ENCODE results near the gene ZG16. TPM values are rescaled to one million over a fixed set of nuclear protein-coding genes. Genes with fewer than 3 reads are reported as not detected.
A peak's percentile ranks its signal among the peaks of the same experiment; 100 is the strongest.

The ZG16 gene
- total RNA-seq, 1 donor from 2014 or later, result not detected

DNA sequence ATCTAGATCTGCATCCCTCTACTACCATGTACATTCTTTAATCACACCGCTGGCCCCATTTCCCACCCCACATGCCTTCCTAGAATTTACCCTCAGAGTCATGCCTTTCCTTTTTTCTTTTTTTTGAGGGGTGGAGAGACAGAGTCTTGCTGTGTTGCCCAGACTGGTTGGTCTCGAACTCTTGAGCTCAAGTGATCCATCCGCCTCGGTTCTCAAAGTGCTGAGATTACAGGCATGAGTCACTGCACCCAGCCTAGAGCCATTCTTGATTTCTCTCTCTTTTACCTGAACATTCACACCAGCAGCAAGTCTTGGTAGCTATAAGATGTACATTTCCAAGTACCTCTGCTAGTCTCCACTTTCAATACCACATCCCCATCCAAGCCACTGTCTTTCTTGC lies 40.0 kb downstream of the ZG16 start:
- peaks cover 20% of the 10 kb centered on the region for H3K36me3 Mint-ChIP-seq (ENCODE audit: low read depth, unreplicated experiment)
- TF ChIP-seq, protein P1, sequence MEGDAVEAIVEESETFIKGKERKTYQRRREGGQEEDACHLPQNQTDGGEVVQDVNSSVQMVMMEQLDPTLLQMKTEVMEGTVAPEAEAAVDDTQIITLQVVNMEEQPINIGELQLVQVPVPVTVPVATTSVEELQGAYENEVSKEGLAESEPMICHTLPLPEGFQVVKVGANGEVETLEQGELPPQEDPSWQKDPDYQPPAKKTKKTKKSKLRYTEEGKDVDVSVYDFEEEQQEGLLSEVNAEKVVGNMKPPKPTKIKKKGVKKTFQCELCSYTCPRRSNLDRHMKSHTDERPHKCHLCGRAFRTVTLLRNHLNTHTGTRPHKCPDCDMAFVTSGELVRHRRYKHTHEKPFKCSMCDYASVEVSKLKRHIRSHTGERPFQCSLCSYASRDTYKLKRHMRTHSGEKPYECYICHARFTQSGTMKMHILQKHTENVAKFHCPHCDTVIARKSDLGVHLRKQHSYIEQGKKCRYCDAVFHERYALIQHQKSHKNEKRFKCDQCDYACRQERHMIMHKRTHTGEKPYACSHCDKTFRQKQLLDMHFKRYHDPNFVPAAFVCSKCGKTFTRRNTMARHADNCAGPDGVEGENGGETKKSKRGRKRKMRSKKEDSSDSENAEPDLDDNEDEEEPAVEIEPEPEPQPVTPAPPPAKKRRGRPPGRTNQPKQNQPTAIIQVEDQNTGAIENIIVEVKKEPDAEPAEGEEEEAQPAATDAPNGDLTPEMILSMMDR (IDR thresholded peaks at IDR 0.05; ENCODE audit: unreplicated experiment), result no peak
- H3K27me3 Mint-ChIP-seq (ENCODE audit: unreplicated experiment), result peaks cover 15% of the 10 kb centered on the region
- peak overlapping the region; percentile 75 for H3K4me3 Mint-ChIP-seq (ENCODE audit: unreplicated experiment)
- peaks cover 42% of the 10 kb centered on the region for H3K4me1 Mint-ChIP-seq (ENCODE audit: unreplicated experiment)
- H3K9me3 Mint-ChIP-seq (ENCODE audit: unreplicated experiment), result no peaks in the 10 kb centered on the region
- H3K27ac Mint-ChIP-seq (ENCODE audit: unreplicated experiment), result no peak overlapping the region
- DNase-seq (ENCODE audit: low spot score), result no peak

DNA sequence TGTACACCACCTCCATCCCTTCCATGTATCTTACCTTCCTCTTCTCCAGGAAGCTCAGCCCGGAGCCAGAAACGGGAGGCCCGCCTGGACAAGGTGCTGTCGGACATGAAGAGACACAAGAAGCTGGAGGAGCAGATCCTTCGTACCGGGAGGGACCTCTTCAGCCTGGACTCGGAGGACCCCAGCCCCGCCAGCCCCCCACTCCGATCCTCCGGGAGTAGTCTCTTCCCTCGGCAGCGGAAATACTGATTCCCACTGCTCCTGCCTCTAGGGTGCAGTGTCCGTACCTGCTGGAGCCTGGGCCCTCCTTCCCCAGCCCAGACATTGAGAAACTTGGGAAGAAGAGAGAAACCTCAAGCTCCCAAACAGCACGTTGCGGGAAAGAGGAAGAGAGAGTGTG lies 41.5 kb downstream of the ZG16 start:
- DNase-seq (ENCODE audit: low spot score), result no peak
- TF ChIP-seq, protein P1 (IDR thresholded peaks at IDR 0.05; ENCODE audit: unreplicated experiment), result no peak
- Mint-ChIP-seq H3K27me3 (ENCODE audit: unreplicated experiment) (peaks cover 8% of the 10 kb centered on the region), H3K36me3 (ENCODE audit: low read depth, unreplicated experiment) (peaks cover 20% of the 10 kb centered on the region), H3K4me1 (ENCODE audit: unreplicated experiment) (peaks cover 31% of the 10 kb centered on the region), H3K4me3 (ENCODE audit: unreplicated experiment) (peak overlapping the region; percentile 40), H3K9me3 (ENCODE audit: unreplicated experiment) (no peaks in the 10 kb centered on the region), H3K27ac (ENCODE audit: unreplicated experiment) (peak overlapping the region; percentile 36)

DNA sequence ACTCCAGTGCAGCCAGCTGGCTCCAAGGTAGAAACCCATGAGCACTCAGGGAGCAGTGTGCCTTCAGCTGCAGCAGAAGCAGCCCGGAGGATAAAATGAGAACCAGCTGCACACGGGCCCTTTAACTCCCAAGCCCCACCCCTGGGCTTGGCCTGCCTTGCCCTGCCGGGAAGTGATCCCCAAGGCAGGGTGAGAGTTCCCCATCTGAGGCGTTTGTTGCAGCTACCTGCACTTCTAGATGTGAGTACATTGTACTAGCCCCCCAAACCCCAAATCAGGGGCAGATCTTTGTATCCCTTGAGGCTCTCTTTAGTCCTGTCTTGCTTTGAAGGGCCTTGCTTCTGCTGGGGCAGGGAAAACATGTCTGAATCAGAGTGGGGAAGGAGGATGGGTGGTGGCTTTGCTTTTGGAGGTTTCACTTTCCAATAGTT lies 42.2 kb downstream of the ZG16 start, which contains the start of gene MVP:
Gene MVP, plus strand, starts transcription at position 192 of the 431 bp plus-strand sequence. CDS start 10,088 bp downstream, outside the sequence.
- Mint-ChIP-seq H3K27me3 (ENCODE audit: unreplicated experiment) (peaks cover 11% of the 10 kb centered on the region), H3K4me1 (ENCODE audit: unreplicated experiment) (peaks cover 27% of the 10 kb centered on the region), H3K9me3 (ENCODE audit: unreplicated experiment) (no peaks in the 10 kb centered on the region), H3K36me3 (ENCODE audit: low read depth, unreplicated experiment) (peaks cover 20% of the 10 kb centered on the region), H3K27ac (ENCODE audit: unreplicated experiment) (peak within 1 kb of the TSS; percentile 36), H3K4me3 (ENCODE audit: unreplicated experiment) (peak within 1 kb of the TSS; percentile 68)
- no peak for DNase-seq (ENCODE audit: low spot score)
- TF ChIP-seq, protein P1 (IDR thresholded peaks at IDR 0.05; ENCODE audit: unreplicated experiment), result no peak

DNA sequence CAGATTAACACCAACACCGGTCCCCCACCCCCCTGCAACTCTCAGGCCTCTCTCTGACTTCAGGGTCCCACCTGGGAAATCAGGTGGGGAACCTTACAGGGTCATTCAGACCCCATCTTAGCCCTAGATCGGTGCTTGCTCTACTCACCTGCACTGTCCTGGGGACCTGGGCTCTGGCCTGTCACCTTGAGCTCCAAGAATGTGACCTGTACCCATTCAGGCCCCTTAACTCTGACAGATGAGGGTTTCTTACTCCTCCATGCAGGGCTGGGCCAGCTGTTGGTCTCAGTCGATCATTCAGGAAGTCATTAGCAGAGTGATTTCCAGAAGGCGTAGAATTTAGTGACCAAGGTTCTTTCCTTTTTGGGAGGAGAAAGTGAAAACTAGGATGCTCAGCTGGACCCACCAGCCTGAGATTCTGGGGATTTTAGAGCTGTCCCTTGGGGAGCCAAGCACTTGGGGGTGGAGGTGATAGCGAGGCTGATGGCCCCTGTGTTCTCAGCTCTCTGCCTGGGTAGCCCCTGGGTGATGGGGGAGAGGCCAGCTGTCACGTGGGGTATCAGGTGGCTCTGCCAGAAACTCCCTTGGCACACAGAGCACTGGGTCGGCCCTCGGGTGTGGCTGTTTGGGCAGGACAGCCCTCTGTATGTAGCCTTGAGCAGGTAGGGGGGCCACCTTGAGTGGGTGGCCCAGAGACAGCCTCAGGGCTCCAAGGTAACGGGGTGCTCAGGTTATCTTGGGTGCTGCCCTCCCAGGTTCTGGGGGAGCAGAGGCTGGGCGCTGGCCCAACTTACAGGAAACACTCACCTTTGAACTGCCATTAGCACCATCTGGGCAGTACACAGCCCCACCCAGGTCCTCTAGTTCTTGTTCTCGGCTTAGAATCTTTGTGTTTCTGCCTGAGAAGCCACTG lies 42.9 kb downstream of the ZG16 start:
- DNase-seq (ENCODE audit: low spot score), result no peak
- Mint-ChIP-seq H3K9me3 (ENCODE audit: unreplicated experiment) (no peaks in the 10 kb centered on the region), H3K36me3 (ENCODE audit: low read depth, unreplicated experiment) (peaks cover 20% of the 10 kb centered on the region), H3K27me3 (ENCODE audit: unreplicated experiment) (peaks cover 10% of the 10 kb centered on the region), H3K4me1 (ENCODE audit: unreplicated experiment) (peaks cover 26% of the 10 kb centered on the region), H3K27ac (ENCODE audit: unreplicated experiment) (no peak overlapping the region), H3K4me3 (ENCODE audit: unreplicated experiment) (no peak overlapping the region)
- TF ChIP-seq, protein P1 (IDR thresholded peaks at IDR 0.05; ENCODE audit: unreplicated experiment), result no peak

DNA sequence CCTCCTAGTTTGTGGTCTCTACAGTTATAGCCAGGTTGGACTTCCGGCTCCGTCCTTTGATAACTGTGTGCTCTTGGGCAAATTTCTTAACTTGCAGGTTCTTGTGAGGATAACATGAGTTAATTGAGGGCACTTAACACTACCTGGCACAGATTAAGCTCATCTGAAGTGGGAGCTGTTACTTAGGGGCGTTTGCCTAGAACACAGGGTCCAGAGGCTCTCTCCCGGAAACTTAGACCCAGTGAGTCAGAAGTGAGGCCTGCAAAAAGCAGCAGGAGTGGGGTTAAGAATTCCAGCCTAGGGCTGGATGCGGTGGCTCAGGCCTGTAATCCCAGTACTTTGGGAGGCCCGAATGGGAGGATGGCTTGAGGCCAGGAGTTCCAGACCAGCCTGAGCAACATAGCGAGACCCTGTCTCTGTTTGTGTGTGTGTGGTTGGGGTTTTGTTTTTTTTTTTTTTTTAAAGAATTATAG lies 43.6 kb downstream of the ZG16 start:
- peaks cover 20% of the 10 kb centered on the region for H3K36me3 Mint-ChIP-seq (ENCODE audit: low read depth, unreplicated experiment)
- no peak for DNase-seq (ENCODE audit: low spot score)
- no peak overlapping the region for H3K4me3 Mint-ChIP-seq (ENCODE audit: unreplicated experiment)
- H3K27me3 Mint-ChIP-seq (ENCODE audit: unreplicated experiment), result peaks cover 9% of the 10 kb centered on the region
- H3K9me3 Mint-ChIP-seq (ENCODE audit: unreplicated experiment), result no peaks in the 10 kb centered on the region
- H3K27ac Mint-ChIP-seq (ENCODE audit: unreplicated experiment), result no peak overlapping the region
- peaks cover 26% of the 10 kb centered on the region for H3K4me1 Mint-ChIP-seq (ENCODE audit: unreplicated experiment)
- TF ChIP-seq, protein P1 (IDR thresholded peaks at IDR 0.05; ENCODE audit: unreplicated experiment), result no peak

All from endothelial cell (in vitro differentiated cells).